OCI-LY3 (cell line): ENCODE results near the gene GNAO1.

Experiments
- H2AFZ ChIP-seq: fragments of 200-600, 300-600 bp; shearing (Covaris generic); 2 replicates; pipeline ENCODE4 v1.6.0; 2014; ENCODE audit warnings: antibody characterized with exemption, low read depth, low read length
- H3K27ac ChIP-seq: fragments of 200-600, 300-600 bp; sonication (generic); 2 replicates; pipeline ENCODE4 v1.5.1; 2014; ENCODE audit warnings: mild to moderate bottlenecking, low read length, moderate library complexity, mixed read lengths
- H3K27me3 ChIP-seq: fragments of 200-600, 300-600 bp; sonication (generic); 2 replicates; pipeline ENCODE4 v1.6.1; 2014; ENCODE audit warnings: low read depth, low read length, mixed read lengths
- H3K36me3 ChIP-seq: fragments of 200-600, 300-600 bp; sonication (generic); replicated peaks from 2 replicates; pipeline ENCODE3; 2014; ENCODE audit warnings: low read depth, low read length, mixed read lengths
- H3K4me1 ChIP-seq: fragments of 300-600, 200-600 bp; sonication (generic); 2 replicates; pipeline ENCODE4 v1.6.1; 2014; ENCODE audit warnings: low read length, mixed read lengths
- H3K4me2 ChIP-seq: fragments of 200-600, 300-600 bp; sonication (generic); 2 replicates; pipeline ENCODE4 v1.6.1; 2014; ENCODE audit warnings: low read length, mixed read lengths
- H3K4me3 ChIP-seq: fragments of 300-600, 200-600 bp; sonication (generic); 2 replicates; pipeline ENCODE4 v1.5.1; 2014; ENCODE audit warnings: antibody characterized with exemption, mild to moderate bottlenecking, low read length, moderate library complexity
- H3K79me2 ChIP-seq: fragments of 300-600, 200-600 bp; shearing (Covaris generic); 2 replicates; pipeline ENCODE4 v1.6.1; 2014; ENCODE audit warnings: mild to moderate bottlenecking, low read length, mixed read lengths
- H3K9ac ChIP-seq: fragments of 300-600, 200-600 bp; shearing (Covaris generic); 2 replicates; pipeline ENCODE4 v1.6.0; 2014; ENCODE audit warnings: mild to moderate bottlenecking, low read length, moderate library complexity
- H3K9me3 ChIP-seq: fragments of 200-600, 300-600 bp; shearing (Covaris generic); 2 replicates; pipeline ENCODE4 v1.6.1; 2014; ENCODE audit warnings: low read length, mixed read lengths; ENCODE audit not compliant: insufficient read depth
- H4K20me1 ChIP-seq: fragments of 200-600, 300-600 bp; sonication (generic); 2 replicates; pipeline ENCODE4 v1.6.1; 2016; ENCODE audit warnings: low read length, mixed read lengths; ENCODE audit not compliant: insufficient read depth
- EZH2phosphoT487 ChIP-seq: fragments of 200-600 bp; shearing (Covaris generic); IDR thresholded peaks from 2 replicates; pipeline ENCODE4 v1.6.1; 2018; ENCODE audit warnings: antibody characterized with exemption, mixed run types, low read depth
- TF ChIP-seq, protein P1 (sequence below): fragments of 200-600, 300-600 bp; sonication (generic); IDR thresholded peaks from 2 replicates; pipeline ENCODE4 v1.5.1; 2014; ENCODE audit warnings: antibody characterized with exemption, low read length, low read depth

GNAO1 gene

DNA sequence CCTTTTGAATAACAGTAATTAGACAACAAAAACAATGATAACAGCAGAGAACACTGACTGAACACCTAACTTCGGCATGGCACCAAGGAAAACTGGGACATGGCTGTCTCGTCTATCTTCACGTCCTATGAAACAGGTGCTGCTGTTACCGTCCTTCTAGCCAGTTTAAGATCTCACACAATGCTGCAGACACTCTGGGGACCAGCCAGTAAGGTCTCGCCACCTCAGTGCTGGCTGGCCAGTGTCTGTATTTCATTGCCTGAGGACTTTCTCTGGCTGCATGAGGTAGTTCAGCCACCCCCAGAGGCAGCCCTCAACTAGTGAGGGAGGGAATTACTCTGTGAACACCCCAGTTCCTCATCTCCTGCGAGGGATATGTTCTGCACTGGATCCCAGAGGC is 176.5 kb downstream of the GNAO1 start:
- no peak overlapping the region for H3K4me2 ChIP-seq
- no peak overlapping the region for H3K4me3 ChIP-seq
- H3K4me1 ChIP-seq, result no peaks in the 10 kb centered on the region
- H4K20me1 ChIP-seq, result peaks cover 19% of the 10 kb centered on the region
- no peak overlapping the region for H3K27ac ChIP-seq
- H3K36me3 ChIP-seq, result peaks cover 60% of the 10 kb centered on the region
- no peaks in the 10 kb centered on the region for H3K9me3 ChIP-seq
- H3K27me3 ChIP-seq, result no peaks in the 10 kb centered on the region
- TF ChIP-seq EZH2phosphoT487, result no peak
- TF ChIP-seq, protein P1, sequence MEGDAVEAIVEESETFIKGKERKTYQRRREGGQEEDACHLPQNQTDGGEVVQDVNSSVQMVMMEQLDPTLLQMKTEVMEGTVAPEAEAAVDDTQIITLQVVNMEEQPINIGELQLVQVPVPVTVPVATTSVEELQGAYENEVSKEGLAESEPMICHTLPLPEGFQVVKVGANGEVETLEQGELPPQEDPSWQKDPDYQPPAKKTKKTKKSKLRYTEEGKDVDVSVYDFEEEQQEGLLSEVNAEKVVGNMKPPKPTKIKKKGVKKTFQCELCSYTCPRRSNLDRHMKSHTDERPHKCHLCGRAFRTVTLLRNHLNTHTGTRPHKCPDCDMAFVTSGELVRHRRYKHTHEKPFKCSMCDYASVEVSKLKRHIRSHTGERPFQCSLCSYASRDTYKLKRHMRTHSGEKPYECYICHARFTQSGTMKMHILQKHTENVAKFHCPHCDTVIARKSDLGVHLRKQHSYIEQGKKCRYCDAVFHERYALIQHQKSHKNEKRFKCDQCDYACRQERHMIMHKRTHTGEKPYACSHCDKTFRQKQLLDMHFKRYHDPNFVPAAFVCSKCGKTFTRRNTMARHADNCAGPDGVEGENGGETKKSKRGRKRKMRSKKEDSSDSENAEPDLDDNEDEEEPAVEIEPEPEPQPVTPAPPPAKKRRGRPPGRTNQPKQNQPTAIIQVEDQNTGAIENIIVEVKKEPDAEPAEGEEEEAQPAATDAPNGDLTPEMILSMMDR, result no peak
- peaks cover 14% of the 10 kb centered on the region for H3K79me2 ChIP-seq
- H2AFZ ChIP-seq, result no peak overlapping the region
- H3K9ac ChIP-seq, result no peak overlapping the region

DNA sequence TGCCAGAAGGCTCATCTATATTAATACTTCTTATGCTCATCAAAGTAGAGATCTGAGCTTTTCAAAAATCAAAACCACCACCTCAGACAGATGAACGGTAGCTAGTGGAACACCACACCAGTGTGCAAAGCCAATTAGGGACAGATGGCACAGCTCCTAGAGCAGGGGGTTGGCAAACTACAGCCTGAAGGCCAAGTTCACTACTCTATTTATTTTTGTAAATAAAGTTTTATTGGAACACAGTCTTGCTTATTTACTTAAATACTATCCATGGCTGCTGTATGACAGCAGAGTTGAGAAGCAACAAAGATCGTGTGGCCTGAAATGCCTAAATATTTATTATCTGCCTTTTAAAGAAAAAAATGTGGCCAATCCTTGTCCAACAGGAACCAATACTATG is 177.3 kb downstream of the GNAO1 start:
- H3K4me3 ChIP-seq, result no peak overlapping the region
- H3K79me2 ChIP-seq, result peaks cover 22% of the 10 kb centered on the region
- no peak overlapping the region for H2AFZ ChIP-seq
- no peaks in the 10 kb centered on the region for H3K4me1 ChIP-seq
- H4K20me1 ChIP-seq, result peaks cover 26% of the 10 kb centered on the region
- H3K36me3 ChIP-seq, result peaks cover 57% of the 10 kb centered on the region
- H3K27me3 ChIP-seq, result no peaks in the 10 kb centered on the region
- H3K4me2 ChIP-seq, result no peak overlapping the region
- H3K9me3 ChIP-seq, result no peaks in the 10 kb centered on the region
- H3K9ac ChIP-seq, result no peak overlapping the region
- no peak overlapping the region for H3K27ac ChIP-seq
- TF ChIP-seq, protein P1, result no peak
- no peak for TF ChIP-seq EZH2phosphoT487

DNA sequence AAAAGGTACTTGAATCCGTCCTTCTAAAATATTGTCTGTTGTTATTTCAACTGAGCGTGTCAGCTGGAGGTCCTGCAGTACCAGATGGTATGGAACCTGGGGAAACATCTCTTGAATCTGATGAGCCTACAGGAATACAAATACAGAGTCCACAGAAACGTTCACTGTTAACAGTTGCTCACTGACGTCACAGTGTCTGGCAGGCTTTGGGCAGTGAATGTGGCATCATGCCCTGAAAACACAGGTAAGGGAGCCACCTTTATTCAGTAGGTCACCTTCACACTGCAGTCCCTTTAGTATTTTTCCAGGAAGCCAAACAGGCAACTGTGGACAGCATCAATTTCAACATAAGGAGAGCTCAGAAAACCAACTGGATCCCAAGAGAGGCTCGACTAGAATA is 177.9 kb downstream of the GNAO1 start:
- H3K27ac ChIP-seq, result no peak overlapping the region
- no peaks in the 10 kb centered on the region for H3K4me1 ChIP-seq
- TF ChIP-seq, protein P1, result no peak
- TF ChIP-seq EZH2phosphoT487, result no peak
- H3K9me3 ChIP-seq, result no peaks in the 10 kb centered on the region
- H3K4me2 ChIP-seq, result no peak overlapping the region
- H3K79me2 ChIP-seq, result peaks cover 24% of the 10 kb centered on the region
- H2AFZ ChIP-seq, result no peak overlapping the region
- no peak overlapping the region for H3K4me3 ChIP-seq
- no peak overlapping the region for H3K9ac ChIP-seq
- H4K20me1 ChIP-seq, result peaks cover 27% of the 10 kb centered on the region
- peaks cover 51% of the 10 kb centered on the region for H3K36me3 ChIP-seq
- H3K27me3 ChIP-seq, result no peaks in the 10 kb centered on the region

DNA sequence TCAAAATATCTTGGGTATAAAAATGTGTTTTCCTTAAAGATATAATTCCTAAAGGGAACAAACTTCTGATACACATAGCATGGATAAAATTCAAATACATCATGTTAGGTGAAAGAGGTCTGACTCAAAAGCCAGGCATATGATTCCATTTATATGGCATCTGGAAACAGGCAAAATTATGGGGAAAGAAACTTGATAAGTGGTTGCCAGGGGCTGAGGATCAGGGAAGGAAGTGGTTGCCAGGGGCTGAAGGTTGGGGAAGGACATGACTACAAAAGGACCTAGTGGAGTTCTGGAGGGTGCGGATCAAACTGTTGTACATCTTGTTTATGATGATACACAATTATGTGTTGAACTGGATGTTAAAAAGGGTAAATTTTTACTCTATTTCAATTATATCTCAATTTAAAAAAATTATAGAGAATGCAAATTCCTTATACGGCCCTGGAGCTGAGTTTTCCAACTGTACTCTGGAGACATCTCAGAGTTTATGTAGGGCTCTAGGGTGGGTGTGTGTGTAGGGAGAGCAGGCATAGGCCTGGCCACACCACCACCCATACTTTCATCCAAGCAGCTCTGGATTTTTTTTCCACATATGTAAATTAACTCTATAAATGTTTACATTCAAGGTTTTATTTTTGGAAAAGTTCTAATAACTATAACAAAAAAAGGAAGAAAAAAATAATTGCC is 179.0 kb downstream of the GNAO1 start:
- H3K9ac ChIP-seq, result no peak overlapping the region

More for the DNA sequence above, 179.0 kb downstream of the GNAO1 start:
- peaks cover 49% of the 10 kb centered on the region for H3K36me3 ChIP-seq
- H3K27me3 ChIP-seq, result no peaks in the 10 kb centered on the region
- no peak overlapping the region for H3K4me3 ChIP-seq
- no peak for TF ChIP-seq EZH2phosphoT487
- TF ChIP-seq, protein P1, result no peak
- no peaks in the 10 kb centered on the region for H3K9me3 ChIP-seq
- H3K27ac ChIP-seq, result no peak overlapping the region
- H3K4me2 ChIP-seq, result no peak overlapping the region
- H4K20me1 ChIP-seq, result peaks cover 32% of the 10 kb centered on the region
- no peak overlapping the region for H2AFZ ChIP-seq
- H3K4me1 ChIP-seq, result no peaks in the 10 kb centered on the region
- H3K79me2 ChIP-seq, result peaks cover 33% of the 10 kb centered on the region
